Measurements from ENCODE around the gene HORMAD2. TPM values are rescaled to one million over a fixed set of nuclear protein-coding genes. Genes with fewer than 3 reads are reported as not detected.

The HORMAD2 gene
- total and polyA plus RNA-seq, 2 donors (not counting 1 experiment from before 2014, with no cell fraction given), result not detected

- POLR2A ChIA-PET, result interaction anchor here (0.6 kb wide), 1 partner anchor 225 kb away, joined by 8 read pairs; no protein-coding TSS in a partner anchor
- H3K4me2 ChIP-seq (replicated peaks; ENCODE audit: low read depth, low read length, poor library complexity, severe bottlenecking), result no peak overlapping the region
- H3K27me3 ChIP-seq (replicated peaks in 1 of 4; ENCODE audit: control extremely low read depth in 1 of 4, control insufficient read depth in 3 of 4, insufficient read depth in 4 of 4, low read length in 3 of 4), result no peaks in the 10 kb centered on the region
- Mint-ChIP-seq H3K4me3 (no peak overlapping the region), H3K27me3 (no peaks in the 10 kb centered on the region), H3K27ac (no peak overlapping the region), H3K4me1 (no peaks in the 10 kb centered on the region), H3K9me3 (ENCODE audit: insufficient read depth) (no peaks in the 10 kb centered on the region)
- DNase-seq, result no peak
- H3K9ac ChIP-seq (ENCODE audit: low read length), result no peak overlapping the region
- TF ChIP-seq, protein P1, sequence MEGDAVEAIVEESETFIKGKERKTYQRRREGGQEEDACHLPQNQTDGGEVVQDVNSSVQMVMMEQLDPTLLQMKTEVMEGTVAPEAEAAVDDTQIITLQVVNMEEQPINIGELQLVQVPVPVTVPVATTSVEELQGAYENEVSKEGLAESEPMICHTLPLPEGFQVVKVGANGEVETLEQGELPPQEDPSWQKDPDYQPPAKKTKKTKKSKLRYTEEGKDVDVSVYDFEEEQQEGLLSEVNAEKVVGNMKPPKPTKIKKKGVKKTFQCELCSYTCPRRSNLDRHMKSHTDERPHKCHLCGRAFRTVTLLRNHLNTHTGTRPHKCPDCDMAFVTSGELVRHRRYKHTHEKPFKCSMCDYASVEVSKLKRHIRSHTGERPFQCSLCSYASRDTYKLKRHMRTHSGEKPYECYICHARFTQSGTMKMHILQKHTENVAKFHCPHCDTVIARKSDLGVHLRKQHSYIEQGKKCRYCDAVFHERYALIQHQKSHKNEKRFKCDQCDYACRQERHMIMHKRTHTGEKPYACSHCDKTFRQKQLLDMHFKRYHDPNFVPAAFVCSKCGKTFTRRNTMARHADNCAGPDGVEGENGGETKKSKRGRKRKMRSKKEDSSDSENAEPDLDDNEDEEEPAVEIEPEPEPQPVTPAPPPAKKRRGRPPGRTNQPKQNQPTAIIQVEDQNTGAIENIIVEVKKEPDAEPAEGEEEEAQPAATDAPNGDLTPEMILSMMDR (IDR thresholded peaks at IDR 0.05), result no peak
- no peak for TF ChIP-seq EZH2 (IDR thresholded peaks at IDR 0.05; ENCODE audit: borderline replicate concordance, insufficient read depth, low read depth, low read length, poor library complexity, severe bottlenecking)
- H2AFZ ChIP-seq (ENCODE audit: insufficient read depth, low read depth, low read length, poor library complexity, severe bottlenecking), result no peak overlapping the region
- H3K79me2 ChIP-seq (ENCODE audit: control insufficient read depth, insufficient read depth, low read length), result no peaks in the 10 kb centered on the region
- H3K9me3 ChIP-seq (ENCODE audit: control extremely low read depth in 1 of 3, control insufficient read depth in 2 of 3, insufficient read depth in 1 of 3, low read length in 2 of 3), result no peaks in the 10 kb centered on the region
- no peak for ATAC-seq (ENCODE audit: low read depth)
- peaks cover 4 to 6% of the 10 kb centered on the region in 2 experiments for H3K36me3 ChIP-seq (replicated peaks in 1 of 2; ENCODE audit: control extremely low read depth in 1 of 2, control insufficient read depth in 1 of 2, extremely low read depth in 1 of 2, insufficient read depth in 2 of 2, low read length in 1 of 2)
- no CpG with 5 or more reads among the region's 2 CpGs for WGBS (ENCODE audit: insufficient coverage)
- no peak overlapping the region for H3K27ac ChIP-seq (ENCODE audit: low read length in 2 of 2)
- CTCF ChIA-PET, result no interaction called here
- intact Hi-C loops (cut with micrococcal nuclease), result no loop called here
- no peak overlapping the region for H3K4me3 ChIP-seq (ENCODE audit: control extremely low read depth in 1 of 5, extremely low read depth in 1 of 5, insufficient read depth in 1 of 5, low read depth in 2 of 5, low read length in 4 of 5)
- H3K4me1 ChIP-seq (ENCODE audit: control insufficient read depth in 2 of 2, insufficient read depth in 2 of 2, low read length in 2 of 2), result no peaks in the 10 kb centered on the region
- no peaks in the 10 kb centered on the region for H4K20me1 ChIP-seq (ENCODE audit: control insufficient read depth, insufficient read depth, low read length, poor library complexity, severe bottlenecking)
These were observed 48.4 kb upstream of the HORMAD2 start for GRCh38 chr22:30031764-30032455.

- H3K9me3 Mint-ChIP-seq (ENCODE audit: insufficient read depth), result no peaks in the 10 kb centered on the region
- H2AFZ ChIP-seq (ENCODE audit: insufficient read depth, low read depth, low read length, poor library complexity, severe bottlenecking), result no peak overlapping the region
- no peaks in the 10 kb centered on the region for H3K27me3 ChIP-seq (replicated peaks in 1 of 4; ENCODE audit: control extremely low read depth in 1 of 4, control insufficient read depth in 3 of 4, insufficient read depth in 4 of 4, low read length in 3 of 4)
- TF ChIP-seq EZH2 (IDR thresholded peaks at IDR 0.05; ENCODE audit: borderline replicate concordance, insufficient read depth, low read depth, low read length, poor library complexity, severe bottlenecking), result no peak
- TF ChIP-seq, protein P1 (IDR thresholded peaks at IDR 0.05), result no peak
- intact Hi-C loops (cut with micrococcal nuclease), result no loop called here
- H3K79me2 ChIP-seq (ENCODE audit: control insufficient read depth, insufficient read depth, low read length), result no peaks in the 10 kb centered on the region
- H3K36me3 ChIP-seq (replicated peaks in 1 of 2; ENCODE audit: control extremely low read depth in 1 of 2, control insufficient read depth in 1 of 2, extremely low read depth in 1 of 2, insufficient read depth in 2 of 2, low read length in 1 of 2), result no peaks in the 10 kb centered on the region
- ChIA-PET CTCF (no interaction called here), POLR2A (no interaction called here)
- H3K4me1 Mint-ChIP-seq, result no peaks in the 10 kb centered on the region
- H3K4me3 ChIP-seq (ENCODE audit: control extremely low read depth in 1 of 5, extremely low read depth in 1 of 5, insufficient read depth in 1 of 5, low read depth in 2 of 5, low read length in 4 of 5), result no peak overlapping the region
- H3K4me1 ChIP-seq (ENCODE audit: control insufficient read depth in 2 of 2, insufficient read depth in 2 of 2, low read length in 2 of 2), result no peaks in the 10 kb centered on the region
- H3K4me3 Mint-ChIP-seq, result no peak overlapping the region
- WGBS (ENCODE audit: insufficient coverage), result 97% methylated on average over 3 of the region's 4 CpGs
- H3K4me2 ChIP-seq (replicated peaks; ENCODE audit: low read depth, low read length, poor library complexity, severe bottlenecking), result no peak overlapping the region
- no peak overlapping the region for H3K27ac Mint-ChIP-seq
- H3K27me3 Mint-ChIP-seq, result no peaks in the 10 kb centered on the region
- H3K9ac ChIP-seq (ENCODE audit: low read length), result no peak overlapping the region
- no peaks in the 10 kb centered on the region for H3K9me3 ChIP-seq (ENCODE audit: control extremely low read depth in 1 of 3, control insufficient read depth in 2 of 3, insufficient read depth in 1 of 3, low read length in 2 of 3)
- H3K27ac ChIP-seq (ENCODE audit: low read length in 2 of 2), result no peak overlapping the region
- no peak for ATAC-seq (ENCODE audit: low read depth)
- DNase-seq, result no peak
- H4K20me1 ChIP-seq (ENCODE audit: control insufficient read depth, insufficient read depth, low read length, poor library complexity, severe bottlenecking), result no peaks in the 10 kb centered on the region
These were observed 47.1 kb upstream of the HORMAD2 start for GRCh38 chr22:30033137-30033536.

All from B cell (primary cell).